BE2C (cell line): ENCODE measurements around the gene TEX47.

Experiments used
- DNase-seq: peaks from one replicate; pipeline ENCODE4 v3.0.0-alpha.2; 2020
- H3K27me3 ChIP-seq: fragments of 250-450 bp; sonication (Bioruptor Pico); 2 replicates; pipeline ENCODE4 v1.5.1; 2020; ENCODE audit warnings: mild to moderate bottlenecking
- H3K36me3 ChIP-seq: fragments of 250-450 bp; sonication (Bioruptor Pico); 2 replicates; pipeline ENCODE4 v1.5.1; 2020; ENCODE audit warnings: mild to moderate bottlenecking
- H3K4me1 ChIP-seq: fragments of 250-450 bp; sonication (Bioruptor Pico); 2 replicates; pipeline ENCODE4 v1.5.1; 2020
- H3K4me3 ChIP-seq: 2 replicates; pipeline ENCODE4 v1.5.1; 2011; ENCODE audit warnings: low read depth, low read length
- H3K9me3 ChIP-seq: fragments of 250-450 bp; sonication (Bioruptor Pico); 2 replicates; pipeline ENCODE4 v1.5.1; 2020
- TF ChIP-seq, protein P1 (sequence below): IDR thresholded peaks from 2 replicates; pipeline ENCODE4 v1.5.1; 2012; ENCODE audit warnings: mild to moderate bottlenecking, low read depth, low read length

TEX47 gene

GRCh38 chr7:88806280-88807037 is 10.9 kb upstream of the TEX47 start:
- no peaks in the 10 kb centered on the region for H3K9me3 ChIP-seq
- H3K36me3 ChIP-seq = no peaks in the 10 kb centered on the region
- peaks cover 6% of the 10 kb centered on the region for H3K27me3 ChIP-seq
- no peaks in the 10 kb centered on the region for H3K4me1 ChIP-seq
- no peak overlapping the region for H3K4me3 ChIP-seq
- no peak for DNase-seq
- TF ChIP-seq, protein P1, sequence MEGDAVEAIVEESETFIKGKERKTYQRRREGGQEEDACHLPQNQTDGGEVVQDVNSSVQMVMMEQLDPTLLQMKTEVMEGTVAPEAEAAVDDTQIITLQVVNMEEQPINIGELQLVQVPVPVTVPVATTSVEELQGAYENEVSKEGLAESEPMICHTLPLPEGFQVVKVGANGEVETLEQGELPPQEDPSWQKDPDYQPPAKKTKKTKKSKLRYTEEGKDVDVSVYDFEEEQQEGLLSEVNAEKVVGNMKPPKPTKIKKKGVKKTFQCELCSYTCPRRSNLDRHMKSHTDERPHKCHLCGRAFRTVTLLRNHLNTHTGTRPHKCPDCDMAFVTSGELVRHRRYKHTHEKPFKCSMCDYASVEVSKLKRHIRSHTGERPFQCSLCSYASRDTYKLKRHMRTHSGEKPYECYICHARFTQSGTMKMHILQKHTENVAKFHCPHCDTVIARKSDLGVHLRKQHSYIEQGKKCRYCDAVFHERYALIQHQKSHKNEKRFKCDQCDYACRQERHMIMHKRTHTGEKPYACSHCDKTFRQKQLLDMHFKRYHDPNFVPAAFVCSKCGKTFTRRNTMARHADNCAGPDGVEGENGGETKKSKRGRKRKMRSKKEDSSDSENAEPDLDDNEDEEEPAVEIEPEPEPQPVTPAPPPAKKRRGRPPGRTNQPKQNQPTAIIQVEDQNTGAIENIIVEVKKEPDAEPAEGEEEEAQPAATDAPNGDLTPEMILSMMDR = no peak

GRCh38 chr7:88801046-88801445 is 5.5 kb upstream of the TEX47 start:
- H3K9me3 ChIP-seq = no peaks in the 10 kb centered on the region

GRCh38 chr7:88792361-88792760 is 3.2 kb downstream of the TEX47 start:
- no peaks in the 10 kb centered on the region for H3K9me3 ChIP-seq
- no peaks in the 10 kb centered on the region; the same call in 1 of the 2 replicates for H3K27me3 ChIP-seq
- H3K4me1 ChIP-seq = no peaks in the 10 kb centered on the region
- no peak for DNase-seq
- H3K4me3 ChIP-seq = no peak overlapping the region
- TF ChIP-seq, protein P1 = no peak
- no peaks in the 10 kb centered on the region for H3K36me3 ChIP-seq

More at GRCh38 chr7:88801046-88801445, 5.5 kb upstream of the TEX47 start:
- DNase-seq = no peak
- no peaks in the 10 kb centered on the region for H3K36me3 ChIP-seq
- no peaks in the 10 kb centered on the region for H3K4me1 ChIP-seq
- H3K4me3 ChIP-seq = no peak overlapping the region
- H3K27me3 ChIP-seq = peaks cover 6% of the 10 kb centered on the region
- TF ChIP-seq, protein P1 = no peak

DNA sequence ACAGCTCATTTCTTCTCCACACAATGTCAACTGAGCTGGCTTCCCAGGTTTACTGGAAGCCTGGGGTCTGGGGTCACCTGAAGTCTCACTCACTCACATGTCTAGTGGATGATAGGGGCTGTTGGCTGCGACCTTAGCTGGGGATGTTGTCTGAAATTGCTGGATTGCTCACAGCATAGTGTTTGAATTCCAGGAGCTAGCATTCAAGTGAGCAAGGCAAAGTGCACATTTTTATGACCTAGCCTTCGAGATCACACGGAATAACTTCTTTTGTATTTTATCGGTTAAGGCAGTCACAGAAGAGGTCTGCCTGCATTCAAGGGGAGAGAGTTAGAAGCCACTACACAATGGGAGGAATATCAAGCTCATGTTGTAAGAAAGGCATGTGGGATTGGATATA is 3.6 kb downstream of the TEX47 start:
- no peaks in the 10 kb centered on the region for H3K9me3 ChIP-seq
- no peaks in the 10 kb centered on the region for H3K36me3 ChIP-seq
- TF ChIP-seq, protein P1 = no peak
- DNase-seq = no peak
- H3K27me3 ChIP-seq = no peaks in the 10 kb centered on the region; the same call in 1 of the 2 replicates
- no peak overlapping the region for H3K4me3 ChIP-seq
- H3K4me1 ChIP-seq = no peaks in the 10 kb centered on the region

DNA sequence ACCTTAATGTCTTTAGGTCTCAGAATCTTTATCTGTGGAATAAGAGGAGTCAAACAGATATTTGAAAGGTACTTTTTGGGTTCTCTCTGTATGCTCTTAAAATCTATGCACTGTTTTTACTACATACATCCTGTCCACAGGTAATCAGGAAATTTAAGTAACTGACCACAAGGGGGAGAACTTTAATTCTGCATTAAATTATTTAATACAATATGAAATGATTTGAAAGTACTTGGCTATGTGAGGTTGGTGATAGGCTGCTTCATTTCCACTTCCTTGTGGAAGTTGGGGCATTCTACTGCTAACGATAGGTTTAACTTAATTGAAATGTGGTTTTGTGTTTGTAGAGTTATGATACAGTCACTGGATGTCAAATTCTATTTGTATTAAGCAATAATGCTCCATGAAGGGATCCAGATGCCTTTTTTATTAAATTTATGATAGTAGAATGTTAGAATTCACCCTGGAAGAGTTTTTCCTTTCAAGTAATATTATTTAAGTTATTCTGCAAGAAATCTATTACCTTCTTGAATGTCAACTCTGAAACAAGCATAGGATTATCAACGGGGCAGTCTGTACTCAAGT is 6.0 kb downstream of the TEX47 start:
- H3K4me1 ChIP-seq = no peaks in the 10 kb centered on the region
- TF ChIP-seq, protein P1 = peak; percentile 53
- H3K9me3 ChIP-seq = no peaks in the 10 kb centered on the region
- no peak for DNase-seq
- H3K4me3 ChIP-seq = no peak overlapping the region
- no peaks in the 10 kb centered on the region for H3K36me3 ChIP-seq
- H3K27me3 ChIP-seq = no peaks in the 10 kb centered on the region; the same call in 1 of the 2 replicates

GRCh38 chr7:88787777-88788176 is 7.8 kb downstream of the TEX47 start:
- Histone ChIP-seq H3K27me3 (no peaks in the 10 kb centered on the region; the same call in 1 of the 2 replicates), H3K9me3 (no peaks in the 10 kb centered on the region), H3K36me3 (no peaks in the 10 kb centered on the region), H3K4me1 (no peaks in the 10 kb centered on the region), H3K4me3 (no peak overlapping the region)
- no peak for DNase-seq
- TF ChIP-seq, protein P1 = no peak
